ENCODE data around the gene ZC3H12D. TPM values are rescaled to one million over a fixed set of nuclear protein-coding genes. Genes with fewer than 3 reads are reported as not detected.

The ZC3H12D gene
- total and polyA plus RNA-seq, 2 of the 13 experiments (the other 11 are each of a cell fraction or from before 2014, with no cell fraction given), result 1.2 to 2.7 TPM

- 84% methylated on average over 11 of the region's 11 CpGs for WGBS (ENCODE audit: low lambda C conversion rate)
- POLR2A ChIA-PET, result interaction anchor here (0.7 to 2.8 kb wide), 7 partner anchors 10 to 62 kb away, joined by 3 to 14 read pairs (median 4); partner anchors contain the start of gene PPIL4
- TSS peak; percentile 54 for BruUV-seq (replicated peaks)
These were observed 762 bp downstream of the ZC3H12D start for GRCh38 chr6:149483849-149484655.

More at GRCh38 chr6:149483849-149484655, 762 bp downstream of the ZC3H12D start:
- H3K4me1 ChIP-seq (ENCODE audit: insufficient read depth, low read length), result peaks cover 37% of the 10 kb centered on the region
- intact Hi-C loops (cut with micrococcal nuclease; ENCODE audit: unreplicated experiment), result loop anchor here (1.0 kb wide), 1 partner anchor 33 kb away; no protein-coding TSS in a partner anchor
- H3K79me2 ChIP-seq (ENCODE audit: insufficient read depth, low read length), result no peaks in the 10 kb centered on the region
- DNase-seq (ENCODE audit: low spot score) (no peak), ATAC-seq (no peak), FAIRE-seq (no peak)
- in situ Hi-C loops (cut with HindIII; ENCODE audit: extremely low pct_ligation_motif_present, low pct_unique_long_range_greater_than_20kb), result no loop called here
- H3K27me3 ChIP-seq (ENCODE audit: control insufficient read depth in 1 of 2, insufficient read depth in 2 of 2, low read length in 2 of 2), result no peaks in the 10 kb centered on the region
- H3K27ac ChIP-seq (ENCODE audit: extremely low read length, insufficient read depth, low read length), result peak overlapping the region; percentile 82
- peak overlapping the region; percentile 65 for H3K9ac ChIP-seq (ENCODE audit: insufficient read depth, low read depth, low read length)
- H3K9me3 ChIP-seq (ENCODE audit: low read length), result no peaks in the 10 kb centered on the region
- peak overlapping the region; percentile 98 for H3K4me2 ChIP-seq (ENCODE audit: low read depth, low read length)
- no peak overlapping the region for H2AFZ ChIP-seq (ENCODE audit: low read length)
- no peaks in the 10 kb centered on the region for H3K36me3 ChIP-seq (replicated peaks in 1 of 2; ENCODE audit: control insufficient read depth in 1 of 2, insufficient read depth in 2 of 2, low read length in 2 of 2)
- TF ChIP-seq ZBTB38 (CRISPR knock-in tag; IDR thresholded peaks at IDR 0.05) (peak; percentile 24; the same call in 1 of the 2 replicates), RAD21 (CRISPR knock-in tag; IDR thresholded peaks at IDR 0.05) (no peak), GABPB1 (CRISPR knock-in tag; IDR thresholded peaks at IDR 0.05) (no peak), BRF2 (CRISPR knock-in tag; IDR thresholded peaks at IDR 0.05) (0 out of 2 replicates have a peak, but pooled peaks have one; percentile 17), HOXD1 (CRISPR knock-in tag; IDR thresholded peaks at IDR 0.05) (0 out of 2 replicates have a peak, but pooled peaks have one; percentile 3), FLYWCH1 (CRISPR knock-in tag; IDR thresholded peaks at IDR 0.05) (peak; percentile 47; the same call in 1 of the 2 replicates), TMF1 (CRISPR knock-in tag; IDR thresholded peaks at IDR 0.05; ENCODE audit: low read depth) (0 out of 2 replicates have a peak, but pooled peaks have one; percentile 17), ATF4 (CRISPR knock-in tag; IDR thresholded peaks at IDR 0.05) (0 out of 4 replicates have a peak, but pooled peaks of 1 of the 2 experiments have one; percentile 11), ZNF275 (CRISPR knock-in tag; IDR thresholded peaks at IDR 0.05; ENCODE audit: borderline replicate concordance) (0 out of 2 replicates have a peak, but pooled peaks have one; percentile 29), ZFP82 (CRISPR knock-in tag; IDR thresholded peaks at IDR 0.05; ENCODE audit: borderline replicate concordance) (no peak), ZNF790 (CRISPR knock-in tag; IDR thresholded peaks at IDR 0.05; ENCODE audit: borderline replicate concordance) (peak; percentile 50; the same call in 1 of the 2 replicates), DNMT3B (CRISPR knock-in tag; conservative IDR thresholded peaks at IDR 0.05) (0 out of 2 replicates have a peak, but pooled peaks have one; percentile 14), PPARG (CRISPR knock-in tag; conservative IDR thresholded peaks at IDR 0.05) (no peak)
- no peaks in the 10 kb centered on the region for H4K20me1 ChIP-seq (ENCODE audit: insufficient read depth, low read length)
- peak overlapping the region; percentile 46 to 72 (median 48); a peak in 5 of 6 replicates for H3K4me3 ChIP-seq (replicated peaks in 1 of 3; ENCODE audit: insufficient read depth in 1 of 3, low read depth in 2 of 3, low read length in 3 of 3)
- CTCF ChIA-PET (ENCODE audit: low intra/inter-chr PET ratio, low total read pairs), result interaction anchor here (1.8 kb wide), 1 partner anchor 34 kb away, joined by 8 read pairs; no protein-coding TSS in a partner anchor

Measured in HepG2 (cell line).